ENCODE measurements around the gene EZR. TPM values are rescaled to one million over a fixed set of nuclear protein-coding genes. Genes with fewer than 3 reads are reported as not detected.
A peak's percentile ranks its signal among the peaks of the same experiment; 100 is the strongest.

EZR gene
- total RNA-seq, 1 experiment from 2014 or later, result 1,402 TPM

GRCh38 chr6:158785036-158785435 lies 34.1 kb downstream of the EZR start:
- Histone ChIP-seq H3K9me3 (ENCODE audit: control insufficient read depth in 1 of 2, insufficient read depth in 1 of 2, low read depth in 1 of 2, low read length in 2 of 2) (no peaks in the 10 kb centered on the region), H3K79me2 (ENCODE audit: insufficient read depth, low read length) (peaks cover 100% of the 10 kb centered on the region)
- intact Hi-C loops (cut with micrococcal nuclease), result no loop called here

More at GRCh38 chr6:158785036-158785435, 34.1 kb downstream of the EZR start:
- ChIA-PET CTCF (no interaction called here), POLR2A (no interaction called here), RAD21 (ENCODE audit: low non-redundant PET in 1 of 2, low total read pairs in 2 of 2, uncharacterized antibody in 2 of 2, unreplicated experiment in 2 of 2) (no interaction called here)
- Histone ChIP-seq H3K9me2 (ENCODE audit: insufficient read depth) (no peaks in the 10 kb centered on the region), H3K36me3 (ENCODE audit: control insufficient read depth in 1 of 2, insufficient read depth in 2 of 2, low read length in 2 of 2) (peaks cover 70 to 100% of the 10 kb centered on the region in 2 experiments), H3K27ac (ENCODE audit: low read depth, low read length) (peak overlapping the region; percentile 34), H3K27me3 (ENCODE audit: insufficient read depth, low read length) (no peaks in the 10 kb centered on the region), H3K9ac (ENCODE audit: low read length) (peak overlapping the region; percentile 27), H3K4me2 (ENCODE audit: low read length) (peak overlapping the region; percentile 8), H3K4me1 (ENCODE audit: control insufficient read depth in 1 of 2, insufficient read depth in 2 of 2, low read length in 2 of 2) (peaks cover 58 to 100% of the 10 kb centered on the region in 2 experiments), H4K20me1 (ENCODE audit: insufficient read depth) (peaks cover 79% of the 10 kb centered on the region; the same call in 1 of the 2 replicates), H2AFZ (ENCODE audit: low read depth, low read length, poor library complexity, severe bottlenecking) (no peak overlapping the region), H3K4me3 (replicated peaks in 1 of 2; ENCODE audit: low read depth in 1 of 2, low read length in 2 of 2) (no peak overlapping the region)
- BruUV-seq (replicated peaks), result no TSS peak
- DNase-seq (ENCODE audit: low read depth, low spot score) (no peak), ATAC-seq (peak; percentile 4)
- TF ChIP-seq ZNF274 (IDR thresholded peaks at IDR 0.05; ENCODE audit: low read depth, low read length), result no peak
- no peak for TF ChIP-seq SRF (IDR thresholded peaks at IDR 0.05; ENCODE audit: low read depth)
- no peak for TF ChIP-seq ZFX (IDR thresholded peaks at IDR 0.05)
- TF ChIP-seq ELF1 (IDR thresholded peaks at IDR 0.05; ENCODE audit: borderline replicate concordance, low read depth), result no peak
- no peak for TF ChIP-seq EZH2 (IDR thresholded peaks at IDR 0.05)
- no peak for TF ChIP-seq EGR1 (IDR thresholded peaks at IDR 0.05; ENCODE audit: low read depth)
- no peak for TF ChIP-seq POLR2A (IDR thresholded peaks at IDR 0.05; ENCODE audit: borderline replicate concordance, extremely low read depth, insufficient read depth, insufficient read length)
- TF ChIP-seq CBX3 (IDR thresholded peaks at IDR 0.05; ENCODE audit: low read depth), result no peak
- no peak for TF ChIP-seq CEBPB (IDR thresholded peaks at IDR 0.05; ENCODE audit: low read depth)
- TF ChIP-seq SIN3A (IDR thresholded peaks at IDR 0.05; ENCODE audit: low read depth), result no peak
- TF ChIP-seq, protein P1, sequence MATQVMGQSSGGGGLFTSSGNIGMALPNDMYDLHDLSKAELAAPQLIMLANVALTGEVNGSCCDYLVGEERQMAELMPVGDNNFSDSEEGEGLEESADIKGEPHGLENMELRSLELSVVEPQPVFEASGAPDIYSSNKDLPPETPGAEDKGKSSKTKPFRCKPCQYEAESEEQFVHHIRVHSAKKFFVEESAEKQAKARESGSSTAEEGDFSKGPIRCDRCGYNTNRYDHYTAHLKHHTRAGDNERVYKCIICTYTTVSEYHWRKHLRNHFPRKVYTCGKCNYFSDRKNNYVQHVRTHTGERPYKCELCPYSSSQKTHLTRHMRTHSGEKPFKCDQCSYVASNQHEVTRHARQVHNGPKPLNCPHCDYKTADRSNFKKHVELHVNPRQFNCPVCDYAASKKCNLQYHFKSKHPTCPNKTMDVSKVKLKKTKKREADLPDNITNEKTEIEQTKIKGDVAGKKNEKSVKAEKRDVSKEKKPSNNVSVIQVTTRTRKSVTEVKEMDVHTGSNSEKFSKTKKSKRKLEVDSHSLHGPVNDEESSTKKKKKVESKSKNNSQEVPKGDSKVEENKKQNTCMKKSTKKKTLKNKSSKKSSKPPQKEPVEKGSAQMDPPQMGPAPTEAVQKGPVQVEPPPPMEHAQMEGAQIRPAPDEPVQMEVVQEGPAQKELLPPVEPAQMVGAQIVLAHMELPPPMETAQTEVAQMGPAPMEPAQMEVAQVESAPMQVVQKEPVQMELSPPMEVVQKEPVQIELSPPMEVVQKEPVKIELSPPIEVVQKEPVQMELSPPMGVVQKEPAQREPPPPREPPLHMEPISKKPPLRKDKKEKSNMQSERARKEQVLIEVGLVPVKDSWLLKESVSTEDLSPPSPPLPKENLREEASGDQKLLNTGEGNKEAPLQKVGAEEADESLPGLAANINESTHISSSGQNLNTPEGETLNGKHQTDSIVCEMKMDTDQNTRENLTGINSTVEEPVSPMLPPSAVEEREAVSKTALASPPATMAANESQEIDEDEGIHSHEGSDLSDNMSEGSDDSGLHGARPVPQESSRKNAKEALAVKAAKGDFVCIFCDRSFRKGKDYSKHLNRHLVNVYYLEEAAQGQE (IDR thresholded peaks at IDR 0.05; ENCODE audit: low read depth), result no peak
- TF ChIP-seq YY1 (IDR thresholded peaks at IDR 0.05; ENCODE audit: extremely low read depth, insufficient replicate concordance, low read depth, low read length), result no peak
- no peak for TF ChIP-seq EZH2phosphoT487 (IDR thresholded peaks at IDR 0.05; ENCODE audit: borderline replicate concordance)
- no peak for TF ChIP-seq CTCF (IDR thresholded peaks at IDR 0.05 in 2 of 3, conservative IDR thresholded peaks at IDR 0.05 in 1 of 3; ENCODE audit: borderline replicate concordance in 1 of 3, insufficient read depth in 1 of 3, low read depth in 2 of 3, low read length in 2 of 3)
- no peak for TF ChIP-seq FOSL1 (IDR thresholded peaks at IDR 0.05; ENCODE audit: low read depth)
- no peak for TF ChIP-seq RAD21 (IDR thresholded peaks at IDR 0.05; ENCODE audit: low read depth)
- TF ChIP-seq MAX (IDR thresholded peaks at IDR 0.05), result no peak

All from HCT116 (cell line).